Erythroblast (primary cell): ENCODE results near the gene DGKB.

ENCODE experiments used
- DNase-seq, 2 experiments: peaks; one replicate each; lab custom pipeline; 2025; lab: John Stamatoyannopoulos, UW
- GATA1 ChIP-seq: IDR thresholded peaks from 2 replicates; pipeline ENCODE4 v1.6.1; 2011; ENCODE audit warnings: low read depth, mild to moderate bottlenecking, control low read depth, low read length, moderate library complexity
- POLR2A ChIP-seq: IDR thresholded peaks from 2 replicates; pipeline ENCODE4 v1.6.1; 2011; ENCODE audit warnings: mild to moderate bottlenecking, low read length

DGKB gene

GRCh38 chr7:14687777-14688176 lies 214.8 kb downstream of the DGKB start:
- no peak for TF ChIP-seq POLR2A
- TF ChIP-seq GATA1, result no peak
- no peak for DNase-seq

GRCh38 chr7:14687241-14687640 lies 215.3 kb downstream of the DGKB start:
- no peak for DNase-seq
- TF ChIP-seq POLR2A, result no peak
- no peak for TF ChIP-seq GATA1

GRCh38 chr7:14685167-14685566 lies 217.4 kb downstream of the DGKB start:
- TF ChIP-seq POLR2A (no peak), GATA1 (no peak)
- no peak for DNase-seq

- TF ChIP-seq GATA1, result no peak
- TF ChIP-seq POLR2A, result no peak
- no peak for DNase-seq
These were observed 219.6 kb downstream of the DGKB start for GRCh38 chr7:14682910-14683465.

GRCh38 chr7:14676896-14677295 lies 225.7 kb downstream of the DGKB start:
- no peak for TF ChIP-seq GATA1
- no peak for TF ChIP-seq POLR2A
- no peak for DNase-seq

- TF ChIP-seq GATA1 (no peak), POLR2A (no peak)
- no peak for DNase-seq
These were observed 229.3 kb downstream of the DGKB start for GRCh38 chr7:14673202-14673601.

- no peak for DNase-seq
- TF ChIP-seq GATA1, result no peak
- TF ChIP-seq POLR2A, result no peak
These were observed 235.6 kb downstream of the DGKB start for GRCh38 chr7:14666913-14667312.

GRCh38 chr7:14666304-14666703 lies 236.2 kb downstream of the DGKB start:
- TF ChIP-seq POLR2A (no peak), GATA1 (no peak)
- DNase-seq, result no peak

GRCh38 chr7:14639801-14640200 lies 262.8 kb downstream of the DGKB start:
- no peak for TF ChIP-seq POLR2A
- TF ChIP-seq GATA1, result no peak
- no peak for DNase-seq

- DNase-seq, result no peak
- TF ChIP-seq GATA1 (no peak), POLR2A (no peak)
These were observed 263.2 kb downstream of the DGKB start for GRCh38 chr7:14639329-14639728.

GRCh38 chr7:14637968-14638367 lies 264.6 kb downstream of the DGKB start:
- TF ChIP-seq POLR2A, result no peak
- no peak for TF ChIP-seq GATA1
- DNase-seq, result no peak

- no peak for DNase-seq
- TF ChIP-seq GATA1, result no peak
- TF ChIP-seq POLR2A, result no peak
These were observed 266.6 kb downstream of the DGKB start for GRCh38 chr7:14635955-14636354.

- no peak for TF ChIP-seq GATA1
- no peak for TF ChIP-seq POLR2A
- no peak for DNase-seq
These were observed 272.5 kb downstream of the DGKB start for GRCh38 chr7:14630048-14630447.

GRCh38 chr7:14628516-14628915 lies 274.0 kb downstream of the DGKB start:
- DNase-seq, result no peak
- no peak for TF ChIP-seq POLR2A
- no peak for TF ChIP-seq GATA1

GRCh38 chr7:14626076-14626475 lies 276.5 kb downstream of the DGKB start:
- TF ChIP-seq POLR2A (no peak), GATA1 (no peak)
- no peak for DNase-seq

GRCh38 chr7:14622559-14622958 lies 280.0 kb downstream of the DGKB start:
- no peak for DNase-seq
- TF ChIP-seq POLR2A, result no peak
- no peak for TF ChIP-seq GATA1
